ENCODE data around the gene MEF2D.

The MEF2D gene

GRCh38 chr1:156493154-156493631 is 7.4 kb downstream of the MEF2D start:
- Histone ChIP-seq H3K27me3 (no peaks in the 10 kb centered on the region), H3K36me3 (peaks cover 28% of the 10 kb centered on the region), H3K4me1 (ENCODE audit: control insufficient read depth in 1 of 2, insufficient read depth in 1 of 2, low read depth in 1 of 2, low read length in 1 of 2) (peaks cover 41 to 77% of the 10 kb centered on the region in 2 experiments), H3K27ac (peak overlapping the region; percentile 49), H3K4me3 (ENCODE audit: low read depth in 1 of 2, low read length in 1 of 2) (no peak overlapping the region), H3K9me3 (no peaks in the 10 kb centered on the region)
- no peak for TF ChIP-seq CTCF (IDR thresholded peaks at IDR 0.05)

GRCh38 chr1:156492591-156493080 is 7.9 kb downstream of the MEF2D start:
- H3K4me3 ChIP-seq (ENCODE audit: low read depth in 1 of 2, low read length in 1 of 2) = no peak overlapping the region
- H3K36me3 ChIP-seq = peaks cover 34% of the 10 kb centered on the region
- H3K27ac ChIP-seq = peak overlapping the region; percentile 49
- no peaks in the 10 kb centered on the region for H3K9me3 ChIP-seq
- H3K27me3 ChIP-seq = no peaks in the 10 kb centered on the region
- peaks cover 38 to 73% of the 10 kb centered on the region in 2 experiments for H3K4me1 ChIP-seq (ENCODE audit: control insufficient read depth in 1 of 2, insufficient read depth in 1 of 2, low read depth in 1 of 2, low read length in 1 of 2)
- no peak for TF ChIP-seq CTCF (IDR thresholded peaks at IDR 0.05)

- H3K4me3 ChIP-seq (ENCODE audit: low read depth in 1 of 2, low read length in 1 of 2) = no peak overlapping the region
- H3K9me3 ChIP-seq = no peaks in the 10 kb centered on the region
- TF ChIP-seq CTCF (IDR thresholded peaks at IDR 0.05) = no peak
- no peaks in the 10 kb centered on the region for H3K27me3 ChIP-seq
- peaks cover 35% of the 10 kb centered on the region for H3K36me3 ChIP-seq
- peak overlapping the region; percentile 49 for H3K27ac ChIP-seq
- peaks cover 38 to 71% of the 10 kb centered on the region in 2 experiments for H3K4me1 ChIP-seq (ENCODE audit: control insufficient read depth in 1 of 2, insufficient read depth in 1 of 2, low read depth in 1 of 2, low read length in 1 of 2)
Measured at GRCh38 chr1:156492013-156492590, 8.5 kb downstream of the MEF2D start.

GRCh38 chr1:156491151-156491949 is 9.2 kb downstream of the MEF2D start:
- Histone ChIP-seq H3K9me3 (no peaks in the 10 kb centered on the region), H3K4me1 (ENCODE audit: control insufficient read depth in 1 of 2, insufficient read depth in 1 of 2, low read depth in 1 of 2, low read length in 1 of 2) (peaks cover 38 to 65% of the 10 kb centered on the region in 2 experiments), H3K4me3 (ENCODE audit: low read depth in 1 of 2, low read length in 1 of 2) (peak overlapping the region in 1 of 2 experiments; percentile 2), H3K36me3 (peaks cover 35% of the 10 kb centered on the region), H3K27ac (peak overlapping the region; percentile 49), H3K27me3 (no peaks in the 10 kb centered on the region)
- TF ChIP-seq CTCF (IDR thresholded peaks at IDR 0.05) = no peak

- Histone ChIP-seq H3K27ac (peak overlapping the region; percentile 49), H3K4me3 (ENCODE audit: low read depth in 1 of 2, low read length in 1 of 2) (no peak overlapping the region)
Measured at GRCh38 chr1:156490401-156491032, 10.1 kb downstream of the MEF2D start.

More at GRCh38 chr1:156490401-156491032, 10.1 kb downstream of the MEF2D start:
- H3K27me3 ChIP-seq = no peaks in the 10 kb centered on the region
- H3K36me3 ChIP-seq = peaks cover 35% of the 10 kb centered on the region
- TF ChIP-seq CTCF (IDR thresholded peaks at IDR 0.05) = no peak
- H3K9me3 ChIP-seq = no peaks in the 10 kb centered on the region
- H3K4me1 ChIP-seq (ENCODE audit: control insufficient read depth in 1 of 2, insufficient read depth in 1 of 2, low read depth in 1 of 2, low read length in 1 of 2) = peaks cover 38 to 60% of the 10 kb centered on the region in 2 experiments

All from neutrophil (primary cell).